ENCODE results near the gene PDK2.

The PDK2 gene

GRCh38 chr17:50120475-50121253 lies 25.5 kb downstream of the PDK2 start:
- no peak for DNase-seq

- DNase-seq = no peak
Observed at GRCh38 chr17:50122945-50123344, 27.8 kb downstream of the PDK2 start.

GRCh38 chr17:50123649-50124349 lies 28.6 kb downstream of the PDK2 start:
- peak in 1 of 2 experiments; percentile 19 for DNase-seq

GRCh38 chr17:50125420-50125997 lies 30.4 kb downstream of the PDK2 start:
- DNase-seq = no peak

GRCh38 chr17:50127697-50128361 lies 32.7 kb downstream of the PDK2 start:
- DNase-seq = no peak

DNA sequence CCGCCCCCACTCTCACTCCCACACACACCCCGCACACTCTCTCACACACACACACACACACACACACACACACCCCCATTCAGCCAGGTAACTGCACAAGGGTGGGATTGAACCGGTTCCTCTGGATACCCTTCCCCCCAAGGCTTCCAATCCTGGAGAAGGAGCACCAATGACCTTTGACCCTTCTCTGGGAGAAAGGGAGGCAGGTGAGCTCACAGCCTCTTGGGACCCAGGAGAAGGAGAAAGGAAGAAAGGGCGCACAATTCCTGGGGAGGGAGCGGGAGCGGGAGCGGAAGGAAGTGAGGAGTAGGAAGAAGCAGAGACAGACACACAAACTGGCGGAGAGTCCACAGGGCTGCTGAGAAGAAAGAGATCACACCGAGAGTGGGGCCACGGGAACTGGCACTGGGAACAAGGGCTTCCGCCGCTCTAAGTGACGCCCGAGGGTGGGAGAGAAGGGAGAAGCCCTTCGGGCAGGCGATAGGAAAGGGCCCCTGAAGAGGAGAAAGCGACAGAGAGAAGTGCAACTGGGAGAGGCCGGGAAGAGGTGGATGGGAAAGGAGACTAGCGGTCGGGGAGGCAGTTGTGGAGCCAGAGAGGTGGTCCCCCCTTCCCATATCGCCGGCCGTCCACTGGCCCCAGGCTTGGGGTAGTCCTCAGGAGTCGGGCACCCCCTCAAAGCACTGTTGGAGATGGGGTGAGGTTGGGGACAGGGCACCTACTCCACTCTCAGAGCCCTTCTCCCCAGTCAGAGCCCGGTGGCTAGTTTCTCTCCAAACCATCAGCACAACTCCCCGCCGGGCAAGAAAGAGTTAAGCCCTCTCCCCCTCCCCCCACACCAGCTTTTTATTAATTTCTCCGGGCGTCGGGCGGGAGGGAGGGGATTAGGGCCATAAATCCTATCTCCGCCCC lies 33.5 kb downstream of the PDK2 start:
- DNase-seq = no peak

GRCh38 chr17:50129353-50129727 lies 34.2 kb downstream of the PDK2 start:
- DNase-seq = no peak

- DNase-seq = no peak
Observed at GRCh38 chr17:50129728-50130558, 34.8 kb downstream of the PDK2 start, which contains the start of gene SAMD14. SAMD14 (minus strand) TSS chr17:50130160; CDS start chr17:50124959, 5,201 bp downstream.

GRCh38 chr17:50130559-50131305 lies 35.6 kb downstream of the PDK2 start:
- no peak for DNase-seq

DNA sequence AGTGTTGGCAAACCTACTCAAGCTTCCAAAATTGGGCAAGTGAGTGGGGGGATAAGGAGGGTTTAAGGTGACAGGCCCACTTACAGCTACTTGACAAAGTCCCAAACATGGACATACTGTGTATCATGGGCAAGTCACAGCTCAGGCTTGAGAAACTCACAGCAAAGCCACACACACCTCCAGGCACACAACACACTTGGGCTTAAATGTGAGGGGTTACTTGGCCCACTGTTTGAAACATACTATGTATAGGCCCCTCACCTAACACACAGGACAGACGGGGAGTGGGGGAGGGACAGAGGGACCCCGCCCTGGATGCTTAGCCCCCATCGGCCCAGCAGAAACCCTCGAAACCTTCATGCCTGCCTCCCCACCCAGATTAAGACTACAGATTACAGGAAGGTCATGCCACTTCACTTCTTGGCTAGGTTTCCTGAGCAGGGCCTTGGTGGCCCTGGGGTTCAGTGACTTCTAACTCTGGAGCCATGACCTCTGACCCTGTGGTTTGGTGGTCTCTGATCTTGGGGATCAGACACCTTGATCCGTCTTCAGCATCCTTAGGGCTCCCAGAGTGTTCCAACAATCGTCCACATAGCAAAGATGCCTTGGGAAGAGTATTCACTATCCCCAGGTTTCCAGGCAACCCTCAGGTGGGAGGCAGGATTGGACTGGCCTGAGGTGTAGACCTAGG lies 37.1 kb downstream of the PDK2 start:
- no peak for DNase-seq

DNA sequence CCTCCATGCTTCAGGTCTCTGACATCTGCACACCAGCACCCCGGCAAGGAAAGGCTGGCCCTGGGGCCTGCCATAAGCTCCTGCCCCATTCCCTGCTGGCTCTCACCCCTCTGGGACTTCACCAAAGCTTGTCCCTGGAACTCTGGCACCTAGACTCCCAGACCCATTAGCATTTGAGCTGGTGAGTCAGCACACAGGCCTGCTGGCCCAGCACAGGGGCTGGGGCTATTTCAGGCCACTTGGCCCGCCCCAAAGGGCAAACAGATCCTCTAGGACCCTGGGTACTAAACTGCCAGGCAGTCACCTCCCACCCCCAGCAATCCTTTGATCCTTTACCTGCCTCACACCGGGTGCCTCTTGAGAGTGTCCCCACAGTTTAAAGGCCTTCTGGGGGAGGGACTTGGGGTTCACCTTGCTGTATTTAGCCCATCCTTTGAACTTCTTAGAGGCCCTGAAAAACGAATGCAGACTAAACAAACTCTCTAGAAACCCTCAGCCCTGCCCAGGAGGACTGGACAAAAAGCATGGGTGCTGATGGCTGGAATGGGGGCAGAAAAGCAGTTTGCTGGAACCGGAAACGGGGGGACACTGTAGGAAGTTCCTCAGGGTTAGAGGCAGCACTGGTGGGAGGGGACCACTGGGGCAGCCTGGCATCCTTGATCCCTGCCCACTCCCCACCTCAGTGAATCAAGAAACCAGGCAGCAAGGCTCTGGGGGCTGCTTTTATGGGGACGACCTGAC lies 38.0 kb downstream of the PDK2 start:
- DNase-seq = no peak

- DNase-seq = no peak
Observed at GRCh38 chr17:50133769-50134099, 38.6 kb downstream of the PDK2 start.

DNA sequence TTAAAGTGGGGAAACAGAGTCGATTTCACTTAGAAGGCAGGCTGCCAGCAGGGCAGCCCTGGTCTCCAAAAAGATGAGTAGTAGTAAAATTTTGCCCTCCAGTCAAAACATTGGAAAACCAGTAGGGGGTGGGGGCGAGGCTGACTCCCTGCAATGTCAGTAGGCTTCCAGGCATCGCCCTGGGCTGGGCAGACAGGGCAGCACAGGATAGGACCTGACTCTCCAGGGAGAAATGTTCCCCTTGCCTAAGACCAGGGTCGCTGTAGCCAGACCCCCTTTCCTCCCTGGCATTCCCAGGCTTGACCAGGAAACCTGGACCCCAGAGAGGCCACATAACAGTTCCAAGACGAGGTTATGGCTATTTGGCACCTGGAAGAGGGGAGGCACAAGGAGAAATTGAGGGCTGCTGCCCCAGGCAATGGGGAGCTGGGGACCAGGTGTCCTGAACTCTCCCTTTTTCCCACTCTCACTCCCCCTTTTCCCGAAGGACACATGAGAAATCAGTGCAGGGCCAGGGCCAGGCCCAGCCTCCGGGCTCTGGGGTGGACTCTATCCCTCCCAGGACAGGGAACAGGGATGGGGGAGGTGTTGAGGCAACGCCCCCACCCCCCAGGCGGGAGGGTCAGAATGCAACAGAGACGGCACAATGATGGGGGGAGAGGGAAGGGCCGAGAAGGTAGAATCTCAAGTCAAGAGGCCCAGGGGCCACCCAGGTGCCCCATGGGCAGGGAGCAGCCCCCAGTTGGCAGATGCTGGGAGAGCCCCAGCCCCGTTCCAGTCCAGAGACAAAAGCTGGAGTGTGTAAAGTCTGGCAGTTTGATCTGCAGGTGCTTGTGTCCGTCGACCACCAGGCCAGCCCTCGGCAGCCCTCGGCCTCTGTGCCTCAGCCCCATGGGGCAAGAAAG lies 39.3 kb downstream of the PDK2 start:
- DNase-seq = no peak

DNA sequence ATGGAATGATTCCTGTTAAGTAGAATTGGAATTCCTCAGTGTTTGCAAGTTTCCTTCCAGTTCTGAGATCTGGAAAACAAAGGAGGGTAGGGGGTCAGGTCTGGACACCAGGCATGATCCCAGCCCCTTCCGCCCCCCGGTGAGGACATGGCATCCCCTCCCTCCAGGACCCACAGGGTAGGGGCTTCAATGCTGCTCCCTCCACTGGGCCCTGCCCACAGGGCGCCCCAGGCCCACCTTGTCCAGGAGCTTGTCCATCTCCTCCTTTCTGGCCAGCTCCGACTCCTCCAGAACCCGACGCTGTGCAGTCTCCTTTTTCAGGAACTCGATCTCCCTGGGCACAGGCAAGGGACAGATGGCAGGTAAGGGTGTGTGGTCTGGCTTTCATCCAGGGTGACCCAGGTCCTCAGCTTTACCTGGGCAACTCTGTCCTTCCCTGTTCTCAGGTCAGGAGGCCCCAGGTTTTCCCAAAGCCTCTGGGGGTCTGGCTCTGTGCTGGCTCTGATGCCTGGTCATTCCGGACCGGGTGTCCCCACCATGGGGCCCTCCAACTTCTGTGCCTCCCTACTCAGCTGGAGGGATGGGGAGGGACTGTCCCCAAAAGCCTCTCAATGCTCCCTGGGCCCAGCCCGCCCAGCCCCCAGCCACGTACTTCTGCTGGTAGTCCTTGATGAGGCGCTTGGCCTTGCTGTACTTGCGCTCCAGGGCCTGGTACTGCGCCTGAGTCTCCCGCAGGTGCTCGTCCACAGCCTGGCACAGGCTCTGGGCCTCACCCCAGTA lies 40.4 kb downstream of the PDK2 start:
- DNase-seq = no peak

DNA sequence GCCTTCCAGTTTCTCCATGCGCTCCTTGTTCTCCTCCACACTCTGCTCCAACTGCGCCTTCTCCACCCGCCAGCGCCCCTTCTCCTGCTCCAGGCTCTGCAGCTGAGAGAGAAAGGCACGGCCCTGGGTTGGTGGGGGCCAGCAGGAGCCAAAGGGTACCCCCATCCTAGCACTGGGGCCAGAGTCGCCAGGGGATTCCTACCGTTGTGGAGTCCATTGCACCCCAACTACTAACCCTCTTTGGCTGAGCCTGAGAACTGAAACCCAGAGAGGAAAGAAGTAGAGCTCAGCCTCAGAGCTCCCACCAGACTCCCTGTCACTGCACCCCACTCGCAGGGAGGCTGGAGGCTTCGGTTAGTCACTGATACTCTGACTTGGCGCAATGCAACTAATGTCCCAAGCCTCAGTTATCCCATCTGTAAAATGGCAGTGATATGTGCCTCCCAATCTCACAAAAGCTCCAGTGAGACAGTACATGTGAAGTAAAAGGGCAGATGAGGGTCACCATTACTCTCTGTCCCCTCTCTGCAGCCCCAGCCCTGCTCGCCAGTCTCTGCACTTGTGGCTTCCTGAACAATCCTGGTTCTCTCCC lies 41.0 kb downstream of the PDK2 start:
- DNase-seq = no peak

- DNase-seq = no peak
Observed at GRCh38 chr17:50137042-50137441, 41.9 kb downstream of the PDK2 start.

GRCh38 chr17:50139185-50139783 lies 44.1 kb downstream of the PDK2 start:
- no peak for DNase-seq

All from NCI-H187 (cell line).